Measurements from ENCODE around the gene CPEB3.
A peak's percentile ranks its signal among the peaks of the same experiment; 100 is the strongest.
"Not testable (repeated sequence)": the region's sequence is repeated elsewhere in the genome, so short reads cannot be mapped to it uniquely, and the experiment has no call there.

The CPEB3 gene

GRCh38 chr10:92290837-92291615, at the start of gene CPEB3, which contains the start of gene MARCHF5:
Gene CPEB3 (minus strand): TSS chr10:92291078. CDS start chr10:92240350, 50,728 bp downstream.
Gene MARCHF5 (plus strand): TSS chr10:92291167. CDS start chr10:92291495, 328 bp downstream.
- DNase-seq: peak; percentile 93

DNA sequence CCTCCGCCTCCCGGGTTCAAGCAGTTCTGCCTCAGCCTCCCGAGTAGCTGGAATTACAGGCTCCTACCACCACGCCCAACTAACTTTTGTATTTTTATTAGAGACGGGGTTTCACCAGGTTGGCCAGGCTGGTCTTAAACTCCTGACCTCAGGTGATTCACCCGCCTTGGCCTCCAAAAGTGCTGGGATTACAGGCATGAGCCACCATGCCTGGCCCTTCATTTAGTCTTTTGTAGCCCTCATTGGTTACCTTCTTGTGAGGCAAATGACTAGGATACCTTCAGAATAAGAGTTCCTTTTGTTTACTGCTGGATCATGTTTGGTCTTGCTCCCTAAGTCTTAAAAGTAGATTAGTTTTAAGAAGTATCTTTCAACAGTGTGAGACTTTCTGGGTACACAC, 39.0 kb upstream of the CPEB3 start:
- not testable (repeated sequence) for DNase-seq

DNA sequence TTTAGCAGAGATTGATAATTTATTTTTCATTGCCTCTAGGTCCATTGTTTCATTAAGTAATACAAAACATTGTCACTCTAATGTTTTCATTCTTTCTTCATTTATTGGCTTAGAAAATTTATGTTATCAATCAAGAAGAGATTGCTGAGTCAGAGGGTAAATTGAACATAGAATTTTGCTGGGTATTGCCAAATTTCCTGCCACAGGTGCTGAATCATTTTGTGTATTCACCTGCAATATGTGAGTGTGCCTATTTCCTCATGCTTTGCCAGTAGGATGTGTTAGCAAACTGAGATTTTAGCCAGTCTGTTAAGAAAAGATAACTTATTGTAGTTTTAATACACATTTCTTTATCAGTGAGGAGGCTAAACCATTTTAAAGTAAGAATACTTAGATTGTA, 38.1 kb upstream of the CPEB3 start:
- DNase-seq: no peak

GRCh38 chr10:92327445-92328433, 36.9 kb upstream of the CPEB3 start:
- no peak for DNase-seq

DNA sequence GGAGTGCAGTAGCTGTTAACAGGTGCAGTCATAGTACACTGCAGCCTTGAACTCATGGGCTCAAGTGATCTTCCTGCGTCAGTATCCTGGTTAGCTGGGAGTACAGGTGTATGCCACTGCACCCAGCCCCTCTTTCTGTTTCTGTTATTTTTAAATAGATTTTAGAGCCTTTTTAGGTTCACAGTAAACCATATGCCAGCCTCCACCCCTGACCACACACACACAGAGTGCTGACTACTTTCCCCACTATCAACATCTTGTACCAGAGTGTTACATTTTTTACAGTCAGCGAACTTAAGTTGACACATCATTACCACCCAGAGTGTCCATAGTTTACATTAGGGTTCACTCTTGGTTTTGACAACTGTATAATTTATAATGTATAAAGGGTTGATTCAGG, 32.2 kb upstream of the CPEB3 start:
- DNase-seq: no peak

GRCh38 chr10:92316610-92317009, 25.7 kb upstream of the CPEB3 start:
- DNase-seq: no peak

DNA sequence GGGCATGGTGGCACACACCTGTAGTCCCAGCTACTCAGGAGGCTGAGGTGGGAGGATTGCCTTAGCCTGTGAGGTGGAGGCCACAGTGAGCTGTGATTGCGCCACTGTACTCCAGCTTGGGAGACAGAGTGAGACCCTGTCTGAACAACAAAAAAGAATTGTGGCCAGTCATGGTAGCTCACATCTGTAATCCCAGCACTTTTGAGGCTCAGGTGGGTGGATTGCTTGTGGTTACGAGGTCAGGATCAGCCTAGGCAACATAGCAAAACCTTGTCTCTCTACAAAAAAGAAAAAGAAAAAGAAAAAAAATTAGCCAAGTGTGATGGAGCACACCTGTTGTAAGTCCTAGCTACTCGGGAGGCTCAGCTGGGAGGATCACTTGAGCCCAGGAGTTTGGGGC, 22.9 kb upstream of the CPEB3 start:
- no peak for DNase-seq

DNA sequence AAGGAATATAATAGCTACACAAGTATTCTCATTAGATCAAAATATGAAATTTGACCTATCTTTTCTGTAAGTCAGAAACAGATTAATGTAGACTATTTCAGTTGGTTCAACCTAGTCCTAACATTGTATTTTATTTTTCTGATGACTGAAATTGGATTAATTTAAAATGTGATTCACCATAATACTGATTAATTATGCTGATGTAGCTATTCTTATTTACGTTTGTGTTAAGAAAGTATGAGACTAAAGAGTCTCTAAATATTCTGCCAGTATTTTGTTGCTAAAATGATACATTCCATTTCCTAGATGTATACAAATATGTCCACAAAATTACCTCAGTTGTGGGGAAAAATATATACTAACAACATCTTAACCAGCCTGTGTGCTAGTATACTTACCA, 18.4 kb upstream of the CPEB3 start:
- no peak for DNase-seq

GRCh38 chr10:92305133-92306072, 14.5 kb upstream of the CPEB3 start:
- no peak for DNase-seq

DNA sequence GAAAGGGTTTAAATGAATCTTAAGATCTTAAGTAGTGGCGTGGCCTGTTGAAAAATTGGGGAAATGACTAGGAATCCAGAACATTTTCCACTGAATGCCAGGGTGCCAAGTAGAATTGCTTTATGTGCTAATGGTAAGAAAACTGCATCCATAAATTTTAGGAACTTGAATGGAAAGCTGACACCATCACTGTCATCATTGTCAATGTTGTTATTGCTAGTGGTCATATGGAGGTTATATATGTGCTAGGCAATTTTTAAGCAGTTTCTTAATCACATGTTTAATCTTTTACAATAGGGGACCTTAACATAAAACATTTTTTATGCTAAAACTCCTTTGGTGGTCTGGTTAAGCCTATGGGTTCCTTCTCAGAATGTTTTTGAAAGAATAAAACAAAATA, 13.2 kb upstream of the CPEB3 start:
- no peak for DNase-seq

- no peak for DNase-seq
These were observed 12.2 kb upstream of the CPEB3 start for GRCh38 chr10:92303096-92303495.

DNA sequence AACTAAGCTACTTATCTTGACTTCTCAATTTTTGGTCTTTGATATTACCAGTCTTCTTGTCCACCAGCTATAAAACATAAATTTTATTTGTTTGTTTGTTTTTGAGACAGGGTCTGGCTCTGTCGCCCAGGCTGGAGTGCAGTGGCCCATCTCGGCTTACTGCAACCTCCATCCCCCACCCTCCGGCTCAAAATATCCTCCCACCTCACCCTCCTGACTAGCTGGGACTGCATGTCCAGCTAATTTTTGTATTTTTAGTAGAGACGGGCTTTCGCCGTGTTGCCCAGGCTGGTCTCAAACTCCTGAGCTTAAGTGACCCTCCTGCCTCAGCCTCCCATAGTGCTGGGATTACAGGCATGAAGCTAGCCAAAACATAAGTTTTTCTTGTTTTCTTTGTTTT, 7.6 kb upstream of the CPEB3 start:
- DNase-seq: no peak

GRCh38 chr10:92291921-92292845, 1.3 kb upstream of the CPEB3 start:
- peak; percentile 68 for DNase-seq

GRCh38 chr10:92291616-92291865, 663 bp upstream of the CPEB3 start:
- no peak for DNase-seq

- no peak for DNase-seq
These were observed 622 bp downstream of the CPEB3 start for GRCh38 chr10:92290076-92290836.

GRCh38 chr10:92284112-92284704, 6.7 kb downstream of the CPEB3 start:
- DNase-seq: no peak

DNA sequence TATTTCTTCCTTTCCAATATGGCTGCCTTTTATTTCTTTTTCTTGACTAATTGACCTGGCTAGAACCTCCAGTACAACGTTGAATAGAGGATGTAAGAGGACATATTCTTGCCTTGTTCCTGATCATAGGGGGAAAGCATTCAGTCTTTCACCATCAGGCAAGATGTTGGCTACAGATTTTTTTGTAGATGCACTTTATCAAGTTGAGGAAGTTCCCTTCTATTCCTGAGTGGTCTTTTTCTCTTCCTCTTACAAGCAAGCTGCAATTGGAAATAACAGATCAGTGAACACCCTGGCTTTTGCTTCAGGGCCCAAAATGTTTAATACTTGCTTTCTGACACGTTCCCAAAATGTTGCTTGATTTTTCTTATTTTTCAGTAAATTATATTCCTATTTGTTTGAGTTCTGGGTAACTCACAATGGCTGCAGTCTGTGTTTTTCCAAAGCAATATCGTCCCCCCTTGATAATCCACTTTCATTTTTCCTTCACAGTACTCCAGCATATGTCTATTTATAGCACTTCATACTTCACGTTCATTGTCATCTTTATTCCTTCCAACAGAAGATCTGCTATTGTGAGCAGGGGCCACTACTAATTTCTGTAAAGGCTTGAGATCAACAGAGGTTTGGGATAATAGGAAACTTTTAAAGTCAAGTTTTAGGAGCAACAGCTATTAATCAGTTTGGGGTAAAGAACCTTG, 11.7 kb downstream of the CPEB3 start:
- no peak for DNase-seq

- no peak for DNase-seq
These were observed 16.8 kb downstream of the CPEB3 start for GRCh38 chr10:92274071-92274470.

- DNase-seq: no peak
These were observed 22.1 kb downstream of the CPEB3 start for GRCh38 chr10:92268748-92269147.

- DNase-seq: no peak
These were observed 23.5 kb downstream of the CPEB3 start for GRCh38 chr10:92267343-92267742.

Measured in activated CD8-positive, alpha-beta memory T cell treated with anti-CD3 and anti-CD28 coated beads, Interleukin-2, amount 50 U/mL, for 48 hours (primary cell).